Activated CD8-positive, alpha-beta memory T cell treated with anti-CD3 and anti-CD28 coated beads for 36 hours (primary cell): ENCODE measurements around the gene SLC39A7. TPM values are rescaled to one million over a fixed set of nuclear protein-coding genes. Genes with fewer than 3 reads are reported as not detected.

Experiments used
- CTCF ChIA-PET: fragments of 350-600 bp; sonication (Branson Sonifier 250); formaldehyde crosslinking; loops from one replicate; lab custom pipeline; 2021; ENCODE audit warnings: antibody characterized with exemption; lab: Charles Lee
- POLR2A ChIA-PET: fragments of 350-600 bp; sonication (Branson Sonifier 250); formaldehyde crosslinking; loops from one replicate; lab custom pipeline; 2021; ENCODE audit warnings: antibody characterized with exemption; lab: Charles Lee
- total RNA-seq, 2 experiments: library from RNA; stranded (reverse); gene quantifications; one replicate each; pipeline ENCODE4 v1.2.3, GENCODE V29; 2021

SLC39A7 gene
- total RNA-seq, 2 experiments from 2014 or later, result 60.1 to 62.4 TPM

DNA sequence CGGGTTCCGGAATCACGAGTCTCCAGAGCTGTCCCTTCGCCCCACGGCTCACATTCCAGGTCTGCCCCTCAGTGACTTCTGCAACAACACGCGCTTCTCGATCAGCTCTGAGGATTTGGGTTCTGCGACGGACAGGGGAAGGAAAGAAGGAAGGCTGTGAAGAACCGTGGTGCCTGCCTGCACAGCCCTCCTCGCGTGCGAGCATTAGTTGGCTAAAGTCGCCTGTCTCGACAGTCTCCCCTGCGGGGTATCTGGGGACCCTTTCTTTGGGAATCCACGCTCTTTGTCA is 47.9 kb downstream of the SLC39A7 start:
- ChIA-PET CTCF (interaction anchor here (0.5 to 3.0 kb wide), 28 partner anchors 13 to 1702 kb away, joined by 3 to 21 read pairs (median 4); partner anchors contain the start of genes ATP6V1G2, HLA-DOA, HLA-DPB1 and HSD17B8), POLR2A (interaction anchor here (0.7 to 3.6 kb wide), 9 partner anchors 23 to 277 kb away, joined by 3 to 33 read pairs (median 6); partner anchors contain the start of genes B3GALT4, RING1, RPS18 and VPS52)

DNA sequence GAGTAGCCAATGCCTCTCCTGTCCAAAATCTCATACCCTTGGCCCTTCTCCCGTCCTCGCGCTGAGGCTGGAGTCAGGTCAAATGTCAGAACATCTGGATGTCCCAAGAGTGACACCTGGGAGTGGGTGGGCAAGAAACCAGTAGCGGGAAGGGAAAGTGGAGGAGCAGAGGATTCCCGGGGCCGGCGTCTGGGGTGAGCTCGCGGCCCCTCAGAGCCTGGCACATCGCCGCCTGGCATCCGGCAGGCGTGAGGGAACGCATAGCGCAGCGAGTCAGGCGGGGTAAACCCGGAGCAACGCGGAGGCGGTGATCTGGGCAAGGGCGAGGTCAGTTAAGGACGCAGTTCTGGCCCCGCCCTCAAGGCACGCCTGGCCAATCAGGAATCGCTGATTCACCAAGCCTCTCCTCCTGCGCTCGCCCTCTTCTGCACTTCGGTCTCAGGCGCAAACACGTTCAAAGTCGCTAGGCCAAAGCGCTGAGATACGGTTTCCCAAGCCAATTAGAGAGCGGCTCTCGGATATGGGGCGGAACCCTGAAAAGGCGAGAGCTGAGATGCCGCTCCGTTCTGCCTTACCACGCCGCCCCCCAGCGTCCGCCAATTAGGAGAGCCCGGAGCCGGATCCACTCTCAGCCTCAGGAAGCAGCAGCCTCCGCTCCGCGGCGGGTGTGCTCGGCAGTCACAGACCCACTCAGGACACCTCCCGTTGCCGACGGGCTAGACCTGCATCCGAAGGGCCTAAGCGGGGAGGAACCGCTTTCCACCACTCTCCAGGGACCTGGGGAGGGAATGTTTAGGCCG is 48.5 kb downstream of the SLC39A7 start:
- ChIA-PET POLR2A (interaction anchor here (0.6 to 3.6 kb wide), 10 partner anchors 10 to 462 kb away, joined by 3 to 33 read pairs (median 8); partner anchors contain the start of genes B3GALT4, RING1, RPS18 and UQCC2), CTCF (interaction anchor here (0.5 to 3.0 kb wide), 27 partner anchors 12 to 1703 kb away, joined by 3 to 21 read pairs (median 4); partner anchors contain the start of genes ATP6V1G2, HLA-DOA, HLA-DPB1 and HSD17B8)

DNA sequence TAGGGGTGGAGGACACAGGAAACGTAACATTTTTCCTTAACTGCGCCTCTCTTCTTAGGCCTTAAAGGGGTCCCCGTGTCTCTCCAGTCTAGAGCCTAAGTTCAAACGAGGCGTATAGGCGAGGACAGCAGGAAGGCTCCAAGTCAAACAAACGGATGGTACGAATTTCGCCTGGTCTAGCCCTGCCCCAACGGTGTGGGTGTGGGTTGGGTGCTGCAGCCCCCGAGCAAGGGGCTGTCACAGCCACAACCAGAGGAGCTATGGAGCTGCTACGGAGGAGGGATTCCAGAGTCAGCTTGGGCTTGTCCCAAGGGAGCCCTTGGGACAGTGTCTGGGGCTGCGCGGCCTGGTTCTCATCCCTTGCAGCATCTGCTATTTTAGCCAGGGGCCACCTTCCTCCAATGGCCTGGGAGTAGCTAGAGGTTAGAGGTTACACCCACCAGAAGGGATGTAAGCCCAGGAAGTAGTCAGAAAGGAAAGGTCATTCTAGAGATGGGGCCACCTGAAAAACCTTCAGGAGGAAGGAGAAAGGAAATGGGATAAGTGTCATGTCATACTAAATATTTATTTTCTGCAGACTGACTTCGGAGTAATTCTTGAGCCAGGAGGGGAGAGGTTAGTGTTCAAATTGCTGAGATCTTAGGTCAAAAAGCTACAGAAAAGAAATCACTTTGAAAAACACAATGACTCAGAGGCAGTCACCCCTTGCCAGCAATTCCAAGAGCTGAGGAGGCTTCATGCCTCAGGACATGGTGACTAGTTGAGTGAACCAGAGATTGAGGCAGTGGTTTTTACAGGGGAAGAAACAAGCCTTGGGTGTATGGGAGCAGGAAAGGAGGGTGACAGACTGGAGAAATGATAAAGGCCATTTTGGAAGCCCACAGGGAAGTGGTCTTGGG is 49.3 kb downstream of the SLC39A7 start:
- ChIA-PET POLR2A (interaction anchor here (0.7 to 3.6 kb wide), 7 partner anchors 9 to 461 kb away, joined by 3 to 33 read pairs (median 4); partner anchors contain the start of genes HSD17B8, RING1, RPS18 and UQCC2), CTCF (interaction anchor here (0.8 to 2.7 kb wide), 7 partner anchors 21 to 88 kb away, joined by 3 to 21 read pairs (median 7); partner anchors contain the start of genes B3GALT4, HSD17B8, PFDN6 and RING1)

- POLR2A ChIA-PET, result interaction anchor here (0.7 to 3.6 kb wide), 4 partner anchors 21 to 279 kb away, joined by 3 to 33 read pairs (median 8); partner anchors contain the start of genes RPS18 and VPS52
- CTCF ChIA-PET, result interaction anchor here (0.6 to 1.5 kb wide), 2 partner anchors 19 to 26 kb away, joined by 4 to 5 read pairs; partner anchors contain the start of gene B3GALT4
Observed at GRCh38 chr6:33250731-33251130, 50.1 kb downstream of the SLC39A7 start.

DNA sequence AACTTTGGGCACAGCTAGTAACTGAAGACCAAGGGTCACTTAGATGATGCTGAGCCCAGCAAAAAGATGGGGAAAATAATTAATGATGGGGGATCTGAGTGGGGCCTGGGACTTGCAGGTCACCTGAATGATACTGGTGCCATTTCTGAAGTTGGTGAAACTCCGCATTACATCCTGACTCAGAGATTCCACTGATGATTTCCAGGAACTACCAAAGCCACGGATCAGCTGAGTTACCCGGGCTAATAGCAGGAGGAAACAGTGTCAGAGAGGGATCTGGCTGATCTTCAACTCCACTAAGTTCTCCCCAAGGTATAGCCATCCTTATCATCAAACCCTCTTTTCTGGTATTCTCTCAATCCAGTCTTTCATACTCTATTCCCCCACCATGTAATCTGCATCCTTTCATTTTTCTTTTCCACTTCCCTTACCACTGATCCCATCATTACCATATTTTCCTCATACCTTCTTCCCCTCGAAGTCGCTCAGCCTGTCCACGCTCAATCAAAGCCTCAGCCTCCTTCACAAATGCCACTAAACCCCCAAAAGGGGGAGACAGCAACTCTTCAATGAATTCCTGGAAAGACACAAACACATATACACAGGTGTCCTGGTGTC is 50.8 kb downstream of the SLC39A7 start:
- CTCF ChIA-PET, result interaction anchor here (0.6 to 0.8 kb wide), 3 partner anchors 19 to 46 kb away, joined by 3 to 4 read pairs (median 4); no protein-coding TSS in a partner anchor

GRCh38 chr6:33252759-33253158 is 52.1 kb downstream of the SLC39A7 start:
- ChIA-PET POLR2A (no interaction called here), CTCF (no interaction called here)

More for the DNA sequence above, 50.8 kb downstream of the SLC39A7 start:
- POLR2A ChIA-PET, result interaction anchor here (0.7 to 3.6 kb wide), 2 partner anchors 20 to 84 kb away, joined by 4 to 33 read pairs; partner anchors contain the start of genes RPS18 and VPS52

Other genes with a start within 250 kb of the SLC39A7 start
- gene HLA-DMA, start 247.8 kb upstream of the SLC39A7 start, total RNA-seq, result 10 to 100 TPM in 1 of 2 experiments, 1 to 10 TPM in 1; 9.9 to 11.7 TPM
- gene BRD2, start 232.3 kb upstream of the SLC39A7 start, total RNA-seq, result 100 to 1,000 TPM; 327 to 333 TPM
- gene HLA-DOA, start 191.3 kb upstream of the SLC39A7 start, total RNA-seq, result 1 to 10 TPM; 3.6 to 4.8 TPM
- gene HLA-DPA1, start 127.2 kb upstream of the SLC39A7 start, total RNA-seq, result 10 to 100 TPM; 43.5 to 46.9 TPM
- 10 to 100 TPM; 10.4 to 10.9 TPM for gene HLA-DPB1, start 124.9 kb upstream of the SLC39A7 start, total RNA-seq
- 1 to 10 TPM; 1.1 TPM for gene COL11A2, start 8.4 kb upstream of the SLC39A7 start, total RNA-seq
- gene RXRB, start 202 bp upstream of the SLC39A7 start, total RNA-seq, result 10 to 100 TPM; 43.8 to 44.2 TPM
- 10 to 100 TPM; 20.6 to 25.4 TPM for gene HSD17B8, start 3.8 kb downstream of the SLC39A7 start, total RNA-seq
- 10 to 100 TPM; 36.4 to 38.8 TPM for gene RING1, start 7.6 kb downstream of the SLC39A7 start, total RNA-seq
- gene VPS52, start 71.0 kb downstream of the SLC39A7 start, total RNA-seq, result 10 to 100 TPM; 45.3 to 48.0 TPM
- gene RPS18, start 71.2 kb downstream of the SLC39A7 start, total RNA-seq, result 1,000 to 10,000 TPM; 3,727 to 3,736 TPM
- 1 to 10 TPM; 2.6 to 3.2 TPM for gene B3GALT4, start 76.3 kb downstream of the SLC39A7 start, total RNA-seq
- 100 to 1,000 TPM; 106 to 118 TPM for gene WDR46, start 88.4 kb downstream of the SLC39A7 start, total RNA-seq
- 100 to 1,000 TPM; 118 to 120 TPM for gene PFDN6, start 88.7 kb downstream of the SLC39A7 start, total RNA-seq
- gene RGL2, start 98.1 kb downstream of the SLC39A7 start, total RNA-seq, result 10 to 100 TPM; 22.2 to 23.2 TPM
- 100 to 1,000 TPM; 184 to 189 TPM for gene TAPBP, start 113.2 kb downstream of the SLC39A7 start, total RNA-seq
- gene ZBTB22, start 116.9 kb downstream of the SLC39A7 start, total RNA-seq, result 1 to 10 TPM; 6.2 to 7.1 TPM
- gene DAXX, start 122.1 kb downstream of the SLC39A7 start, total RNA-seq, result 10 to 100 TPM; 87.5 to 96.3 TPM
- 10 to 100 TPM; 58.6 to 63.9 TPM for gene KIFC1, start 191.0 kb downstream of the SLC39A7 start, total RNA-seq
- gene PHF1, start 210.1 kb downstream of the SLC39A7 start, total RNA-seq, result 10 to 100 TPM; 25.5 to 27.3 TPM
- 100 to 1,000 TPM; 138 to 144 TPM for gene CUTA, start 217.2 kb downstream of the SLC39A7 start, total RNA-seq
- gene SYNGAP1, start 219.2 kb downstream of the SLC39A7 start, total RNA-seq, result 10 to 100 TPM; 23.8 to 24.9 TPM